ENCODE results near the gene DUSP28. TPM values are rescaled to one million over a fixed set of nuclear protein-coding genes. Genes with fewer than 3 reads are reported as not detected.
A peak's percentile ranks its signal among the peaks of the same experiment; 100 is the strongest.
"Not testable (repeated sequence)": the region's sequence is repeated elsewhere in the genome, so short reads cannot be mapped to it uniquely, and the experiment has no call there.

DUSP28 gene
- total RNA-seq, 4 donors from 2014 or later: 3.3 to 5.5 (median 4.7) TPM

DNA sequence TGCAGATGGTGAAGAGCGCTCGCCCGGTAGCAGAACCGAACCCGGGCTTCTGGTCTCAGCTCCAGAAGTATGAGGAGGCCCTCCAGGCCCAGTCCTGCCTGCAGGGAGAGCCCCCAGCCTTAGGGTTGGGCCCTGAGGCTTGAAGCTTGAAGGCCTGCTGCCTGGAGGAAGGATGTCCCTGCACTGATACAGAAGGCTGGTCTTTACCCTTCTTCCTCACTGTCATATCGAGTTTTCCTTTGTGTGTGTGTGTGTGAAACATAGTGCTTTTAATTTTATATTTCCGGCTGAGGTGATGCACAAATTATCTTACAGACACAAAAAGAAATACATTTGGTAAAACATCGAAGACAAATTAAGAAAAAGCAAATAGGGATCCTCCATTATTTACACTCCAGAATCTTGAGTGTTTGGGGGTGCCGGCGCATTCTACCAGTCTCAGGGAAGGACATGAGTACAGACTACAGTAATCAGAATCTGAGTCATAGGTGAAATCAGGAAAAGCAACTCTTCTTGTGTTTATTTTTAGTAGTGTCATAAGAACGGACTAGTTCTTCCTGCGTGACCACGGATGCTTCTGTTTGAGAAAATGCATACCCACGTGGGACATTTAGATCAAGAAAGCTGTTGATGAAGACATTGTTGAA is 1.3 kb downstream of the DUSP28 start:
- ATAC-seq (ENCODE audit: low FRiP score): no peak
- no peak for TF ChIP-seq CTCF (IDR thresholded peaks at IDR 0.05)
- DNase-seq (ENCODE audit: low spot score): no peak

GRCh38 chr2:240563231-240563630 is 3.1 kb downstream of the DUSP28 start:
- ATAC-seq (ENCODE audit: low FRiP score); DNase-seq (ENCODE audit: low spot score): not testable (repeated sequence)

DNA sequence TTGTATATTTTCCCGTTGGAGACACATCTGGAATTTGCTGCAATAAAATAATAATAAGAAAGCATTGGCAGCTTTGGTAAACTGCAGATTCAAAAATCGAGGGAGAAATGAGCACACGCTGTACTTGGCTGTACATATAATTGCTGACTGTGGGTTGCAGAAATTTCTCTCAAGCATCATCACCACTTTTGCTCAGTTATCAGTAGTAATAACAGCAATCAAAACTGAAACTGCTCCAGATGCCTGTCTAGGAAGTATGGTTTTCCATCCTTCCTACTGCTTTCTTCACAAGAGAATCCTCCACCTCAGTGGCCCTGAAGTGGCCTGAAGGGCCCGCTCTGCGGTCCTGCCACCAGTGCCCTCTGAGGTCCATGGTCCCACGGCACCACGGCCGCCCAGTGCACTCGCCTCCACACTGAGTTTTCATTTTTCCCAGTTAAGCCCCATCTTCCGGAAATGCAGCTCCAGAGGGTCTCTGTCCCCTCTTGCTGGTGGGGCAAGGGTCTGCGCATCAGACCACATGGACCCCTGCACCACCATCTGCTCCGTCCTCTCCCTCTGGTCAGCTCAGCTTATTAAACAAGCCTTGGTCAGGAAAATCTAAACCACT is 3.9 kb downstream of the DUSP28 start:
- ATAC-seq (ENCODE audit: low FRiP score): no peak
- no peak for DNase-seq (ENCODE audit: low spot score)
- no peak for TF ChIP-seq CTCF (IDR thresholded peaks at IDR 0.05)

DNA sequence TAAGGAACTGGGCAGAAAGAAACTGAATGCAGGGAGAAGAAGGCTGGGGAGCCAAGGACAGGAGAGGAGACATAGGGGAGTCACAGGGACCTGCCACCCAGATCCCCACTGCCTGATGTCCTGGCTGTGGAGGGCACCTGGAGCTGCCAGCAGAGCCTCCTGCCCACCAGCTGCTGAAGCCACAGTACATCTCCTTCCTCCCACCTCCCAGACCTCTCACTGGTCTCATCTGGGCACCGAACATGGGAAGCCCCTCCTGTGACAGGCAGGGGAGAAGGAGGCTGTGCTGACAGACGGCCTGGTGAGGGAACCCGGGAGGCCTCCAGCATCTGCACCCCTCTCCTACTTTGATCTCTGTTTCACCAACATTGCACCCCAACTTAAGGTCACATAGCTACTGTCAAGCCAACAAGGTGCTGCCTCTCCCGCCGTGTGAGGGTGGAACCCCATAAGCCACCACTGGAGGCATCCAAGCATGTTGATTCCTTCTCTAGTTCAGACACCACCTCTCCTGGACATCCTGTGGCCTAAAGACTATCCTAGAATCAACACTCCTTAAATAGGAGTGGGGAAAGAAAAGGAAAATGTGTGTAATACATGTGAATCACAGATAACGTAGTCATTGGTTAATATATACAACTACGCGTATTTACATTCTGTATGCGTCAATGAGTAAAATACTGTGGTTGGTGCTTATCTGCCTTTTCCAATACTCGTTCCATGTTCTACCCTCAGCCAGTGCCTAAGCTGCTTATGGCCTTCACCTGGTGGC is 4.6 kb downstream of the DUSP28 start:
- DNase-seq (ENCODE audit: low spot score): no peak
- no peak for ATAC-seq (ENCODE audit: low FRiP score)
- no peak for TF ChIP-seq CTCF (IDR thresholded peaks at IDR 0.05)

DNA sequence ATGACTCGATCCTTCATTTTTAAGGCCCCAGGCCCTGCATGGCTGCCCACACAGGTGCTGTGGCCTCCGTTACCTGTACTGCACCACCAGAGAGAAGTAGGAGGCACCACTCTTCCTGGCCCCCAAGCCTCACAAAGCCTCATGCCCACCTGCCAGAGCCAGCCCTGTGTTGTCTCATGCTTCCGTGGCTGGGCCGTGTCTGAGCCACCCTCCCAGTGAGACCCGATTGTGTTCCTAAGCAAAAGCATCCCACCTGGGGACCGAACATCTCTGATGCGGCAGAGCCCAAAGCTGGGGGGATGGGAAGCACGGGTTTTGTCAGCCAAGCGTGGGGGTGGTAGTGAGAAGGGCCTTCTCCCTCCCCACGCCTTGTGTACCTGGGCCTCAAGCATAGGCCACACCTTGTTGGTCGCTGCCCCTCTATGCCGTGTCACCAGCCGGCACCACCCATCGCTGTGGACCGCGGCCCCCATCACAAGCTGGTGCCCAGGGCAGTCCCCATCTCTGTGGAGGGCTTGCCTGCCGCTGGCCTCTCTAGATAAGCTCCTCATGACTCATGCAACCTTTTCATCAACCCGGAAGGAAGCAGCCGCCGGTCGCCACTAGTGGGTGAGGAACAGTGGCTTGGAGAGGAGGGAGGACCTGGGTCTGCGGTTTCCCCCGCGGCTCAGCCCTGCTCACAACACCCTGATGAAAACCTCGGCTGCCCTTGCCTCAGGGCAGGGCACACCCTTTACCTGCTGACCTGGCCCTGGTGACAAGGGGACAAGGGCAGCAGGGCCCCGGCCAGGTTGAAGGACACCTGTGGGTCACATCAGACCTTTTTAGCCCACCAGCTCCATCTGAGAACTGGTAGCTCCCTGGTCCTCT is 5.4 kb downstream of the DUSP28 start:
- peak; percentile 71 for DNase-seq (ENCODE audit: low spot score)
- no peak for TF ChIP-seq CTCF (IDR thresholded peaks at IDR 0.05)
- ATAC-seq (ENCODE audit: low FRiP score): peak; percentile 19

GRCh38 chr2:240566203-240567136 is 6.3 kb downstream of the DUSP28 start:
- ATAC-seq (ENCODE audit: low FRiP score) (peak; percentile 77), DNase-seq (ENCODE audit: low spot score) (peak; percentile 85)
- TF ChIP-seq CTCF (IDR thresholded peaks at IDR 0.05): peak in 1 of 3 donors; percentile 1
